SK-N-SH (cell line): ENCODE results near the gene ABCG1.

Source experiments
- CHD2 ChIP-seq: fragments of 150-350 bp; IDR thresholded peaks from 2 replicates; pipeline ENCODE4 v1.6.1; 2018; ENCODE audit warnings: low read length; ENCODE audit not compliant: partially characterized antibody
- CTCF ChIP-seq: fragments of 200-600 bp; sonication (generic); IDR thresholded peaks from 2 replicates; pipeline ENCODE4 v1.6.1; 2017; ENCODE audit warnings: antibody characterized with exemption, mild to moderate bottlenecking, moderate library complexity
- EP300 ChIP-seq, 2 experiments: IDR thresholded peaks; 2 replicates each; pipeline versions ENCODE4 v1.4.0 to v1.6.1; 2012; ENCODE audit warnings: borderline replicate concordance in 1 of 2, low read depth in 1 of 2, low read length in 1 of 2
- GATA2 ChIP-seq: sonication (generic); formaldehyde crosslinking; IDR thresholded peaks from 2 replicates; pipeline ENCODE4 v1.5.0; 2020; ENCODE audit warnings: mild to moderate bottlenecking, missing genetic modification reagents
- MEF2A ChIP-seq: IDR thresholded peaks from 2 replicates; pipeline ENCODE4 v1.4.0; 2012; ENCODE audit warnings: low read depth, borderline replicate concordance
- MXI1 ChIP-seq: IDR thresholded peaks from 2 replicates; pipeline ENCODE4 v1.6.1; 2012; ENCODE audit warnings: mild to moderate bottlenecking, low read depth, low read length, improper control_type of control experiment
- NFIC ChIP-seq: IDR thresholded peaks from 2 replicates; pipeline ENCODE4 v1.4.0; 2012; ENCODE audit warnings: borderline replicate concordance
- POLR2AphosphoS5 ChIP-seq: IDR thresholded peaks from 2 replicates; pipeline ENCODE4 v1.6.1; 2012; ENCODE audit warnings: low read depth, low read length
- RAD21 ChIP-seq: IDR thresholded peaks from 2 replicates; pipeline ENCODE4 v1.6.1; 2012; ENCODE audit warnings: mild to moderate bottlenecking, low read length
- REST ChIP-seq: IDR thresholded peaks from 2 replicates; pipeline ENCODE4 v1.6.1; 2012; ENCODE audit warnings: mild to moderate bottlenecking, low read depth, low read length, moderate library complexity
- YY1 ChIP-seq: IDR thresholded peaks from 2 replicates; pipeline ENCODE4 v1.4.0; 2012; ENCODE audit warnings: low read depth, mild to moderate bottlenecking

GRCh38 chr21:42235593-42235992, 16.7 kb downstream of the ABCG1 start:
- TF ChIP-seq CTCF: no peak
- no peak for TF ChIP-seq NFIC
- TF ChIP-seq YY1: no peak
- TF ChIP-seq REST: no peak
- no peak for TF ChIP-seq RAD21
- no peak for TF ChIP-seq MXI1
- no peak for TF ChIP-seq GATA2 (CRISPR knock-in tag)
- TF ChIP-seq CHD2: no peak
- TF ChIP-seq MEF2A: no peak
- TF ChIP-seq EP300 (IDR thresholded peaks at IDR 0.05; ENCODE audit: borderline replicate concordance in 1 of 2, low read depth in 1 of 2, low read length in 1 of 2): no peak
- TF ChIP-seq POLR2AphosphoS5: no peak
